H54 (cell line): Measurements from ENCODE around the gene PDZD4.
A peak's percentile ranks its signal among the peaks of the same experiment; 100 is the strongest.
"Not testable (repeated sequence)": the region's sequence is repeated elsewhere in the genome, so short reads cannot be mapped to it uniquely, and the experiment has no call there.

ENCODE experiments used
- DNase-seq: peaks from one replicate; pipeline ENCODE4 v3.0.0; 2011; ENCODE audit warnings: low spot score, mixed read lengths; ENCODE audit not compliant: insufficient read length
- FAIRE-seq: peaks from 3 replicates; lab custom pipeline; 2011; peaks lifted over from hg19 to GRCh38; lab: Jason Lieb, UNC
- POLR2A ChIP-seq: IDR thresholded peaks from 2 replicates; pipeline ENCODE4 v1.6.1; 2011; ENCODE audit warnings: low read depth, mild to moderate bottlenecking, low read length

Gene PDZD4

GRCh38 chrX:153831429-153832150 lies 1.2 kb upstream of the PDZD4 start:
- DNase-seq = no peak
- FAIRE-seq = no peak
- TF ChIP-seq POLR2A = no peak

- no peak for TF ChIP-seq POLR2A
- no peak for DNase-seq
- FAIRE-seq = no peak
Observed at GRCh38 chrX:153830640-153831428, 490 bp upstream of the PDZD4 start.

- no peak for TF ChIP-seq POLR2A
- FAIRE-seq (no peak), DNase-seq (no peak)
Observed at GRCh38 chrX:153829549-153829798, 870 bp downstream of the PDZD4 start.

- FAIRE-seq (no peak), DNase-seq (no peak)
- TF ChIP-seq POLR2A = no peak
Observed at GRCh38 chrX:153828723-153829548, 1.4 kb downstream of the PDZD4 start.

GRCh38 chrX:153828308-153828707 lies 2.0 kb downstream of the PDZD4 start:
- TF ChIP-seq POLR2A = no peak
- no peak for FAIRE-seq
- no peak for DNase-seq

GRCh38 chrX:153827903-153828302 lies 2.4 kb downstream of the PDZD4 start:
- no peak for TF ChIP-seq POLR2A
- FAIRE-seq (no peak), DNase-seq (no peak)

GRCh38 chrX:153827016-153827415 lies 3.3 kb downstream of the PDZD4 start:
- no peak for FAIRE-seq
- no peak for TF ChIP-seq POLR2A
- DNase-seq = no peak

- TF ChIP-seq POLR2A = no peak
- DNase-seq (no peak), FAIRE-seq (no peak)
Observed at GRCh38 chrX:153825042-153825441, 5.3 kb downstream of the PDZD4 start.

GRCh38 chrX:153824348-153824747 lies 6.0 kb downstream of the PDZD4 start:
- no peak for FAIRE-seq

GRCh38 chrX:153821066-153821465 lies 9.3 kb downstream of the PDZD4 start:
- TF ChIP-seq POLR2A = no peak
- DNase-seq (no peak), FAIRE-seq (no peak)

More at GRCh38 chrX:153824348-153824747, 6.0 kb downstream of the PDZD4 start:
- DNase-seq = no peak
- no peak for TF ChIP-seq POLR2A

- DNase-seq = no peak
- no peak for TF ChIP-seq POLR2A
- no peak for FAIRE-seq
Observed at GRCh38 chrX:153820601-153821000, 9.7 kb downstream of the PDZD4 start.

- FAIRE-seq (no peak), DNase-seq (no peak)
- TF ChIP-seq POLR2A = no peak
Observed at GRCh38 chrX:153819384-153820040, 10.8 kb downstream of the PDZD4 start.

- peak; percentile 47 for TF ChIP-seq POLR2A
- FAIRE-seq (no peak), DNase-seq (peak; percentile 77)
Observed at GRCh38 chrX:153818571-153819383, 11.6 kb downstream of the PDZD4 start.

GRCh38 chrX:153818064-153818463 lies 12.3 kb downstream of the PDZD4 start:
- not testable (repeated sequence) for FAIRE-seq, DNase-seq
